GM12865 (cell line): Measurements from ENCODE around the gene MYBPHL.

Experiments used
- DNase-seq: peaks from one replicate; pipeline ENCODE4 v3.0.0; 2010; ENCODE audit warnings: low read depth
- H3K4me3 ChIP-seq: 2 replicates; pipeline ENCODE4 v1.5.1; 2011; ENCODE audit warnings: mild to moderate bottlenecking, low read depth, low read length, control low read depth
- TF ChIP-seq, protein P1 (sequence below): IDR thresholded peaks from 2 replicates; pipeline ENCODE4 v1.5.1; 2011; ENCODE audit warnings: low read length, control low read depth, low read depth, inconsistent platforms; ENCODE audit not compliant: insufficient read depth; ENCODE audit errors: missing control alignments

MYBPHL gene

DNA sequence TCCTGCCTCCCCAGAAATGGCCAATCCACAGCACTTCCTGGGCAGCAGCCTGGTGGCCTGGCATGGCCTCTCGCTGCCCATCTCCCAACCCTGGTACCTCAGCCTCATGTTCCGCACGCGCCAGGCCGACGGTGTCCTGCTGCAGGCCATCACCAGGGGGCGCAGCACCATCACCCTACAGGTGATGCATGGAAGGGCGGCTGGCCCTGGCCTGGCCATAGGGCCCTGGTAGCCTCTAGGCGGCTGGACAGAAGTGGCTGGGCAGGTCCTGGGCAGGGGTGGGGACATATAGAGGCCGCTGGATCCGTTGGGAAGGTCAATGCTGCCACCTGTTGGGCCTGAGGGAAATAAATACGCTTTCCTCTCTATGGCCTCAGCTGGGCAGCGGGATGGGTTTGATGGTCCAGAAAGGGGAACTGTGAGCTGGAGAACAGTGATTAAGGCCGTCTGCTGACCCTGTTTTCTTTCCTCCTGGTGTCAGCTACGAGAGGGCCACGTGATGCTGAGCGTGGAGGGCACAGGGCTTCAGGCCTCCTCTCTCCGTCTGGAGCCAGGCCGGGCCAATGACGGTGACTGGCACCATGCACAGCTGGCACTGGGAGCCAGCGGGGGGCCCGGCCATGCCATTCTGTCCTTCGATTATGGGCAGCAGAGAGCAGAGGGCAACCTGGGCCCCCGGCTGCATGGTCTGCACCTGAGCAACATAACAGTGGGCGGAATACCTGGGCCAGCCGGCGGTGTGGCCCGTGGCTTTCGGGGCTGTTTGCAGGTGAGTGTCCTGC is 43.0 kb downstream of the MYBPHL start:
- H3K4me3 ChIP-seq: no peak overlapping the region
- TF ChIP-seq, protein P1, sequence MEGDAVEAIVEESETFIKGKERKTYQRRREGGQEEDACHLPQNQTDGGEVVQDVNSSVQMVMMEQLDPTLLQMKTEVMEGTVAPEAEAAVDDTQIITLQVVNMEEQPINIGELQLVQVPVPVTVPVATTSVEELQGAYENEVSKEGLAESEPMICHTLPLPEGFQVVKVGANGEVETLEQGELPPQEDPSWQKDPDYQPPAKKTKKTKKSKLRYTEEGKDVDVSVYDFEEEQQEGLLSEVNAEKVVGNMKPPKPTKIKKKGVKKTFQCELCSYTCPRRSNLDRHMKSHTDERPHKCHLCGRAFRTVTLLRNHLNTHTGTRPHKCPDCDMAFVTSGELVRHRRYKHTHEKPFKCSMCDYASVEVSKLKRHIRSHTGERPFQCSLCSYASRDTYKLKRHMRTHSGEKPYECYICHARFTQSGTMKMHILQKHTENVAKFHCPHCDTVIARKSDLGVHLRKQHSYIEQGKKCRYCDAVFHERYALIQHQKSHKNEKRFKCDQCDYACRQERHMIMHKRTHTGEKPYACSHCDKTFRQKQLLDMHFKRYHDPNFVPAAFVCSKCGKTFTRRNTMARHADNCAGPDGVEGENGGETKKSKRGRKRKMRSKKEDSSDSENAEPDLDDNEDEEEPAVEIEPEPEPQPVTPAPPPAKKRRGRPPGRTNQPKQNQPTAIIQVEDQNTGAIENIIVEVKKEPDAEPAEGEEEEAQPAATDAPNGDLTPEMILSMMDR: peak; percentile 100
- peak; percentile 82 for DNase-seq

DNA sequence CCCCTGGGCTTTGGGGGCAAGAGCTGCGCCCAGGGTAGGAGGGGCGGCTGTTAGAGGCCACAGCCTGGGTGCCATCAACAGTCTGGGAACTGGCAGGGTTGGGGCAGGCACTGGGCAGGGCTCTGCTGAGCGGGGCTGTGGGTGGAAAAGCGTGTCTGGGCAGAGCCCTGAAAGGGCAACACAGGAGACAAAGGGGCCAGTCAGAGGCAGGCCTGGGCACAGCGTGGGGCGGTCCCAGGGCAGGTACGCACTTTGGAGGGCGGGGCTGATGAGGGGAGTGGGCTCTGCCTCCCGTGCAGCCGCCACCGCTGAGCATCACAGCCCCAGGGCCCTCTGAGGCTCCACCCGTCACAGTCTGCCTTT is 43.6 kb downstream of the MYBPHL start:
- no peak overlapping the region for H3K4me3 ChIP-seq
- DNase-seq: no peak
- TF ChIP-seq, protein P1: no peak

DNA sequence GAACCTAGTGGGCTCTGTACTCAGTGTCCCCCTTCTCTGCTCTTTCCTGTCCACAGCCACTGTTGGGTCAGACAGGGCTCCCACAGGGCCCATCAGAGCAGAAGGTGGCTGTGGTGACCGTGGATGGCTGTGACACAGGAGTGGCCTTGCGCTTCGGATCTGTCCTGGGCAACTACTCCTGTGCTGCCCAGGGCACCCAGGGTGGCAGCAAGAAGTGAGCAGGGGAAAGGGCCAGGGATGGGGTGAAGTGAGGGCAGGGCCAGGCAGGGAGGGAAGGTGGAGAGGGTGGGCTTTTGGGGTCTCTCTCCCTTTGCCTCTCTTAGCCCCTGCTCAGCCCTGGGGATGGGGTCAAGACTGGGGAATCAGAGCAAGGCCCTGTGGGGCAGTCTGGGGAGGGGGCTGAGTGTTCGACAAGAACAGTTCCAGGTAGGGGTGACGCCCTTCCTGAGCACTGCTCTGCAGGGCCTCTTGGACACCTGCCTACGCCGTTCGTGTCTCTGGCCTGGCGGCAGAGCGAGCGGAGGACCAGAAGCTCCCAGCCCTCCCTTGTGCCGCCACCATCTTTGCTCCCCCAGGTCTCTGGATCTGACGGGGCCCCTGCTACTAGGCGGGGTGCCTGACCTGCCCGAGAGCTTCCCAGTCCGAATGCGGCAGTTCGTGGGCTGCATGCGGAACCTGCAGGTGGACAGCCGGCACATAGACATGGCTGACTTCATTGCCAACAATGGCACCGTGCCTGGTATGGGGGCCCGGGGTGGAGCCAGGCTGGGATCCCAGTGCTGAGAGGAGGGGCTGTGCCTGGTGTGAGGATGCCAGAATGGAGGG is 44.4 kb downstream of the MYBPHL start:
- no peak overlapping the region for H3K4me3 ChIP-seq
- no peak for DNase-seq
- TF ChIP-seq, protein P1: no peak

DNA sequence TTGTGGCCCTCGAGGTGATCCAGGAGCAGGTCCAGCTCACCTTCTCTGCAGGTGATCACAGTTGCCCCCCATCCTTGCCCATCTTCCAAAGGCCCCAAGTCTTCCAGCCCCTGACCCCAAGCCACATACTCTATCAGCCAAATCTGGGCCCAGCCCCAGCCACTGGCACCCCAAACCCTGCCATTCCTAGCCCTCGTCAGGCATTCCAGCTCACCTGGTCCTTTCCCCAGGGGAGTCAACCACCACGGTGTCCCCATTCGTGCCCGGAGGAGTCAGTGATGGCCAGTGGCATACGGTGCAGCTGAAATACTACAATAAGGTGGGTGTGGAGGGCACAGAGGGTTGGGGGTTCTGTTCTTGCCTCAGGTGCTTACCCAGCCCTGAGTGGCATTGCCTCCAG is 45.2 kb downstream of the MYBPHL start:
- DNase-seq: no peak
- TF ChIP-seq, protein P1: no peak
- no peak overlapping the region for H3K4me3 ChIP-seq

DNA sequence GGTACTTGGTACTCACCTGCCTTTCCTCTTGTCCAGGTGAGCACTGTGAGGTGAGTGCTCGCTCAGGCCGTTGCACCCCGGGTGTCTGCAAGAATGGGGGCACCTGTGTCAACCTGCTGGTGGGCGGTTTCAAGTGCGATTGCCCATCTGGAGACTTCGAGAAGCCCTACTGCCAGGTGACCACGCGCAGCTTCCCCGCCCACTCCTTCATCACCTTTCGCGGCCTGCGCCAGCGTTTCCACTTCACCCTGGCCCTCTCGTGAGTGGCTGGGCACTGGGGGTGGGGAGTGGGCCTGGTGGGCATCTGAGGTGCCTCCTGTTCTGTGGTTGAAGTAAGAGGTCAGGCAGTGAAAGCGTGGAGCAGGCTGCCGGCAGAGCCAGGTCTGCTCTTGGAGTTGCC is 45.8 kb downstream of the MYBPHL start:
- no peak for DNase-seq
- no peak overlapping the region for H3K4me3 ChIP-seq
- TF ChIP-seq, protein P1: no peak

DNA sequence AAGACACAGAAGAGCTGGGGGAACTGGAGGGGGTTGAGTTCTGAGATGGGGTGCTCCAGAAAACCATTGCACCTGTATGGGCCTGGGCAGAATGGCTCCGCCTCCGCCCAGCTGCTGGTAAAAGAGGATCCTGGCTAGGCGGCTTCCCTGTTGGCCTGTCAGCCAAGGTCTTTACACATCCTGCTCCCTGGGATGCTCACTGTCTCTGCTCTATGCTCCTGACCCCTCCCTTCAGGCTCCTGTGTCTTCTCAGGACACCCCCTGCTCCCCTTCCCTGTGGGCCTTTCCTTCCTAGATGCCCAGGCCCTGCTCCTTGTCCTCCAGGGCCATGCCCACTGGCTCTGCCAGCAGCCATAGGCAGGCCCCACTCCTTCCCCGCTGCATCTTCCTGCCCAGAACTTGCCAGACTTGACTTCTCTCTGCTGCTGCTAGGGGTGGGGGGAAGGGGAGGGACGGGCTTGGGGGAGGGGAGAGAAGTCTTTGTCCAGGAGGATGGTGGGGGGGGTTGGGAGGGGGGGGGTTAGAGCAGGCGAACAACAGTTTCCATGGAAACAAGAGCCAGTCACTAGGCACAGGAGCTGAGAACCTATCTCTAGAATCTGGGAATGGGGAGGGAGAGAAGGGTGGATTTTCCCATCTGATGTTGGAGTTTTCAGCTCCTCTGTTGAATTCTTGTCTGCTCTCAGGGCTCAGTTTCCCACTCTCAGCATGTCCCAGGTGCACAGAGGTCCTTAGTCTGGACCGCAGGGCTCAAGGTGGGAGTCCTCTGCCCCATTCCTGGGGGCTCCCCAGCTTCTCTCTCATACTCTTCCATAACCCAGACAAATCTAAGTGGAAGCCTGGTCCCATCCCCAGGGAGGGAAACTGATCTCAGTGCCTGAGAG is 46.9 kb downstream of the MYBPHL start:
- TF ChIP-seq, protein P1: no peak
- H3K4me3 ChIP-seq: no peak overlapping the region
- no peak for DNase-seq
